ENCODE measurements around the gene NCOA7.
A peak's percentile ranks its signal among the peaks of the same experiment; 100 is the strongest.

Gene NCOA7

GRCh38 chr6:125749865-125750691 is 40.7 kb upstream of the NCOA7 start:
- Mint-ChIP-seq H3K9me3 (no peaks in the 10 kb centered on the region), H3K36me3 (ENCODE audit: low read depth) (peaks cover 4% of the 10 kb centered on the region), H3K27ac (no peak overlapping the region), H3K4me1 (ENCODE audit: low read depth) (peaks cover 39% of the 10 kb centered on the region), H3K27me3 (ENCODE audit: low read depth) (peaks cover 83% of the 10 kb centered on the region), H3K4me3 (peak overlapping the region; percentile 85)
- no peak for DNase-seq (ENCODE audit: low spot score)

- H3K4me3 Mint-ChIP-seq = peak overlapping the region; percentile 53
These were observed 39.9 kb upstream of the NCOA7 start for GRCh38 chr6:125750692-125751333.

DNA sequence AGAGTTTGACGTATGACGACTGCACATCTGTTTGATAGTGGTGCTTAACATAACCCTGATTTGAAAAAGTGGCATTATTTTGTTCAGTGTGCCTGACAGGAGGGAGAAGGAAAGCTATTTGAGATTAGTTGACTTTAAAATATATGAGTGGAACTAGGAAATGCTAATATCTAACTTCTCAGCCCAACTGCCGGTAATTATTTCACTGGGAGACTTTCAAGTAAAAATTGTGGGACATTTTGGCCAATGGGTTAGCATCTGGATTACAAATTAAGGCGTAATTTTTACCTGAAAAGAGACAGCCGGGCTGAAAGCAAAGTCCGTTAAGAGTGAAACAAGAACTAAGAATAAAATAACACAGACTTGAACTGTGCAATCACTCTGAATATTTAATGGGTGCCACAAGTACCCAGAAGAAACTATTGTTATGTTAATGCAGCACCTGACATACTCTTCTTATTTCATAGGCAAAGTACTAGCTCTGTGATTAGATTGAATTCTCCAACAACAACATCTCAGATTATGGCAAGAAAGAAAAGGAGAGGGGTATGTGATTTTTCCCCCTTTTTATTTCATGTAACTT is 39.3 kb upstream of the NCOA7 start:
- DNase-seq (ENCODE audit: low spot score) = no peak
- Mint-ChIP-seq H3K27me3 (ENCODE audit: low read depth) (peaks cover 80% of the 10 kb centered on the region), H3K4me3 (no peak overlapping the region), H3K9me3 (no peaks in the 10 kb centered on the region), H3K36me3 (ENCODE audit: low read depth) (peaks cover 4% of the 10 kb centered on the region), H3K27ac (no peak overlapping the region), H3K4me1 (ENCODE audit: low read depth) (peaks cover 31% of the 10 kb centered on the region)

More at GRCh38 chr6:125750692-125751333, 39.9 kb upstream of the NCOA7 start:
- peaks cover 84% of the 10 kb centered on the region for H3K27me3 Mint-ChIP-seq (ENCODE audit: low read depth)
- H3K36me3 Mint-ChIP-seq (ENCODE audit: low read depth) = peaks cover 4% of the 10 kb centered on the region
- no peak for DNase-seq (ENCODE audit: low spot score)
- peaks cover 38% of the 10 kb centered on the region for H3K4me1 Mint-ChIP-seq (ENCODE audit: low read depth)
- H3K27ac Mint-ChIP-seq = no peak overlapping the region
- H3K9me3 Mint-ChIP-seq = no peaks in the 10 kb centered on the region

DNA sequence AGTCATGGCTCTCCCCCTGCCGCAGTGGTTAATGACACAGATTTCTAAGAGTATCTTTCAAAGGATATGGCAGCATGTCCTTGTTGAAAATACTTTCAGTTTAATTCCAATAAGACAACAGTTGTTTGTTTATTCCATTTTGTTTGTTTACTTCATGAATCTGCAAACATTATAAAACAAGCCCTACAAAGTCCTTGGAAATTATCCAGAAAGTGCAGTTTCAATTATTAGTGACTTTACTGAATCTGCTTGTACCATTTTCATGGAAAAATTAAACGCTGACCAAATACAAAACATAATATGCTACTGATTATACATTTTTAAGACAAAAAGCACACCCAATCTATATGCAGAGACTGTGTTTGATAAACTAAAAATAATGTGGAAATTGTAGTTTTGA is 38.0 kb upstream of the NCOA7 start:
- no peaks in the 10 kb centered on the region for H3K36me3 Mint-ChIP-seq (ENCODE audit: low read depth)
- H3K27me3 Mint-ChIP-seq (ENCODE audit: low read depth) = peaks cover 75% of the 10 kb centered on the region
- H3K27ac Mint-ChIP-seq = no peak overlapping the region
- peaks cover 21% of the 10 kb centered on the region for H3K4me1 Mint-ChIP-seq (ENCODE audit: low read depth)
- no peaks in the 10 kb centered on the region for H3K9me3 Mint-ChIP-seq
- no peak for DNase-seq (ENCODE audit: low spot score)
- H3K4me3 Mint-ChIP-seq = no peak overlapping the region

DNA sequence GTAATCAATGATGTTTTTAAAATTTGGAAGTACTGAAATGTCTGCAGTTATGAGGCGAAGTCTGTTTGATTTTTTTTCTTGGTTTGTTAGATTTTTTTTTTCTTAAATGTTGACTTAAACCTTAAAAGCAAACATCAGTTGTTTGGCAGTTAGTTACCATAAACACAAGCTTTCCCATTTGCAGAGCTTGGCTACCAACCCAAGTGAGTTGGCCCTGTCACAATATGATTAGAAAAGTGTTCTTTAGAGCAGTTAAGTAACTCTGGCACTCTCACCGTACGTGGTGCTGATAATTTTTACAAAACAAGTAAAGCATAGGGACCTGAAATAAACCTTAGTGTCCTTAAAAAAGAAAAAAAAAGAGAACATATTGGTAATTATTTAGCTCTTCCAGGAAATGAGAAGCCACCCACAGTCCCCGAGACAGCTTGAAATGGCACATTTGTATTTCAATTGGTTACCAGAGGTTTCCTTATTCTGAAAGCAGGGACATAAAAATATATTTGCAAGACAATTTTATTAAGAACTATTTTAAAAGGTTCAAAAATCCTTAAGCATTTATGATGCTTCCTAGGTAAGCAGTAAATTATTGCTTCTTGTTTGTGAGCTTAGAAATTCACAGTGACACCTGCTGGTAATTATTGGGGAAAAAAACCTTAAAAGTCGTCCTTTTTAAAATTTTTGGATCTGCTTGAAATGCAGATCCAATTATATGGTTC is 37.4 kb upstream of the NCOA7 start:
- no peaks in the 10 kb centered on the region for H3K36me3 Mint-ChIP-seq (ENCODE audit: low read depth)
- H3K4me1 Mint-ChIP-seq (ENCODE audit: low read depth) = peaks cover 17% of the 10 kb centered on the region
- no peaks in the 10 kb centered on the region for H3K9me3 Mint-ChIP-seq
- H3K4me3 Mint-ChIP-seq = no peak overlapping the region
- no peak for DNase-seq (ENCODE audit: low spot score)
- H3K27me3 Mint-ChIP-seq (ENCODE audit: low read depth) = peaks cover 69% of the 10 kb centered on the region
- H3K27ac Mint-ChIP-seq = no peak overlapping the region

- peaks cover 13% of the 10 kb centered on the region for H3K4me1 Mint-ChIP-seq (ENCODE audit: low read depth)
- H3K4me3 Mint-ChIP-seq = no peak overlapping the region
- H3K27me3 Mint-ChIP-seq (ENCODE audit: low read depth) = peaks cover 65% of the 10 kb centered on the region
- H3K36me3 Mint-ChIP-seq (ENCODE audit: low read depth) = no peaks in the 10 kb centered on the region
- no peak overlapping the region for H3K27ac Mint-ChIP-seq
- no peak for DNase-seq (ENCODE audit: low spot score)
- H3K9me3 Mint-ChIP-seq = no peaks in the 10 kb centered on the region
These were observed 36.9 kb upstream of the NCOA7 start for GRCh38 chr6:125753937-125754259.

DNA sequence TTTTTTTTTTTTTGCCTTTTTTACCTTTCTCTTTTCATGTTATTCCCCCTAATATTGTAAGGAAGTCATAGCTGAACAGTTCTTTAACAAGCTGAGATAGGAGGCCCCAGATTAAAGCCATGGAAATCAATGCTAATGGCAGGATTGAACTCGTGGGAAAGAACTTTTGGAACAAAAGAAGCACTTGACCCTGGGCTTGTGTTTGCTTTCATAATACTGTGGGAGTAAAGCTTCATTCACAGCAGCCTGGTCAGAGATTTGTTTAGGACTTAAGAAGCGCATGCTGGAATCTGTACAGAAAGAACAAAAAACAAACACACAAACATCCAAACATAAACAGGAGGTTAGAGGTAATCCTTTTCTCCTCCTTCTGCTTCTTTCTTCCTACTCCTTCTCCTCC is 36.2 kb upstream of the NCOA7 start:
- Mint-ChIP-seq H3K27ac (no peak overlapping the region), H3K36me3 (ENCODE audit: low read depth) (no peaks in the 10 kb centered on the region)

DNA sequence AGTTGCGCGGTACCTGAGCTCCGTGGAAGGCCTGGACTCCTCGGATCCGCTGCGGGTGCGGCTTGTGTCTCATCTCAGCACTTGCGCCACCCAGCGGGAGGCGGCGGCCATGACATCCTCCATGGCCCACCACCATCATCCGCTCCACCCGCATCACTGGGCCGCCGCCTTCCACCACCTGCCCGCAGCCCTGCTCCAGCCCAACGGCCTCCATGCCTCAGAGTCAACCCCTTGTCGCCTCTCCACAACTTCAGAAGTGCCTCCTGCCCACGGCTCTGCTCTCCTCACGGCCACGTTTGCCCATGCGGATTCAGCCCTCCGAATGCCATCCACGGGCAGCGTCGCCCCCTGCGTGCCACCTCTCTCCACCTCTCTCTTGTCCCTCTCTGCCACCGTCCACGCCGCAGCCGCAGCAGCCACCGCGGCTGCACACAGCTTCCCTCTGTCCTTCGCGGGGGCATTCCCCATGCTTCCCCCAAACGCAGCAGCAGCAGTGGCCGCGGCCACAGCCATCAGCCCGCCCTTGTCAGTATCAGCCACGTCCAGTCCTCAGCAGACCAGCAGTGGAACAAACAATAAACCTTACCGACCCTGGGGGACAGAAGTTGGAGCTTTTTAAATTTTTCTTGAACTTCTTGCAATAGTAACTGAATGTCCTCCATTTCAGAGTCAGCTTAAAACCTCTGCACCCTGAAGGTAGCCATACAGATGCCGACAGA is 31.4 kb upstream of the NCOA7 start:
- Mint-ChIP-seq H3K9me3 (no peaks in the 10 kb centered on the region), H3K4me3 (no peak overlapping the region), H3K27ac (no peak overlapping the region), H3K4me1 (ENCODE audit: low read depth) (no peaks in the 10 kb centered on the region), H3K36me3 (ENCODE audit: low read depth) (no peaks in the 10 kb centered on the region), H3K27me3 (ENCODE audit: low read depth) (peaks cover 59% of the 10 kb centered on the region)
- DNase-seq (ENCODE audit: low spot score) = no peak

More for the DNA sequence above, 36.2 kb upstream of the NCOA7 start:
- Mint-ChIP-seq H3K4me1 (ENCODE audit: low read depth) (peaks cover 13% of the 10 kb centered on the region), H3K9me3 (no peaks in the 10 kb centered on the region), H3K4me3 (no peak overlapping the region), H3K27me3 (ENCODE audit: low read depth) (peaks cover 71% of the 10 kb centered on the region)
- no peak for DNase-seq (ENCODE audit: low spot score)

GRCh38 chr6:125759959-125760457 is 30.8 kb upstream of the NCOA7 start:
- H3K27me3 Mint-ChIP-seq (ENCODE audit: low read depth) = peaks cover 55% of the 10 kb centered on the region

DNA sequence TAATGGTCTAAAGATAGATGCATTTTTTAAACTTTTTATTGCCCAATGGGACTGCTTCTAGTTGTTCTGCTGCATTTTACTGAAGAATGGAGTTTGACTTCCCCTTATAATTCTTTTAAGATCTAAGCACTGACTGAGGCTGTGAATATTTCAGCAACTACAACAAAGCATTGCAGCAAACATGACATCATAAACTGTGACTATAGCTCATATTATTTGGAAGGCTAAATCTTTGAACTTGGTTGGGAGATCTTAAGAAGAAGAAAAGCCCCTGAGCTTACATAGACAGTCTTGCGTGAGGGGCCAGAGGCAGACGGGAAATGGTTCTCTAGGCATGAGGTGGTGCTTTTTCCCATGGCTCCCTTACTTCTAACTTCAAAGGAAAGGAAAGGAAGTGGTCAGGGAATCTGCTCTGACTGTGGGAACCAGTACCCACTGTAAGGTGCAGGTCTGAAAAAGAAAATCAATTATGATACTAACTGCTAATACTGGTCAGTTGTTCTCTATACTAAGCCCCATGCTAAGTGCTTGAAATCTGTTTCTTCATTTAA is 26.6 kb upstream of the NCOA7 start:
- peaks cover 59% of the 10 kb centered on the region for H3K27me3 Mint-ChIP-seq (ENCODE audit: low read depth)
- no peak for DNase-seq (ENCODE audit: low spot score)
- H3K27ac Mint-ChIP-seq = no peak overlapping the region
- no peak overlapping the region for H3K4me3 Mint-ChIP-seq
- H3K4me1 Mint-ChIP-seq (ENCODE audit: low read depth) = no peaks in the 10 kb centered on the region
- H3K9me3 Mint-ChIP-seq = no peaks in the 10 kb centered on the region
- no peaks in the 10 kb centered on the region for H3K36me3 Mint-ChIP-seq (ENCODE audit: low read depth)

More at GRCh38 chr6:125759959-125760457, 30.8 kb upstream of the NCOA7 start:
- Mint-ChIP-seq H3K4me3 (no peak overlapping the region), H3K36me3 (ENCODE audit: low read depth) (no peaks in the 10 kb centered on the region), H3K27ac (no peak overlapping the region), H3K9me3 (no peaks in the 10 kb centered on the region), H3K4me1 (ENCODE audit: low read depth) (no peaks in the 10 kb centered on the region)
- DNase-seq (ENCODE audit: low spot score) = no peak

DNA sequence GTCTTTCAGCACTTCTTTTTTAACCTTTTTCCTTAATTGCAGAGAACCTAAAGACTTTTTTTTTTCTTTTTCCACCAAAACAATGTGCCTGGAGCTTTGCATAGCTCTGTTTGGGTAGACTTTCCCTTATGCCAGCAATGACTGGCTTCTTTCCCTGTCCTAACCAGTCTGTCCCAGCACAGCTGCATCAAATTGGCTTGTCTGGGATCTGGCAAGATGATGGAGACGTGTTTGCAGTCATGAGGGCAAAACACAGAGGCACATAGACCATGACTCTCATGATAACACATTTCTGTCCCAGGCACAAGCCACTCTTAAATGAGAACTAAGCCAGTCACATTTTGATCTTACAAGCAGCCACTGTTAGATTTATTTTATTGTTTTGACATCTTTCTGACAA is 24.8 kb upstream of the NCOA7 start:
- H3K27me3 Mint-ChIP-seq (ENCODE audit: low read depth) = peaks cover 51% of the 10 kb centered on the region
- H3K4me3 Mint-ChIP-seq = no peak overlapping the region
- no peaks in the 10 kb centered on the region for H3K36me3 Mint-ChIP-seq (ENCODE audit: low read depth)
- H3K9me3 Mint-ChIP-seq = no peaks in the 10 kb centered on the region
- H3K27ac Mint-ChIP-seq = no peak overlapping the region
- DNase-seq (ENCODE audit: low spot score) = no peak
- no peaks in the 10 kb centered on the region for H3K4me1 Mint-ChIP-seq (ENCODE audit: low read depth)

DNA sequence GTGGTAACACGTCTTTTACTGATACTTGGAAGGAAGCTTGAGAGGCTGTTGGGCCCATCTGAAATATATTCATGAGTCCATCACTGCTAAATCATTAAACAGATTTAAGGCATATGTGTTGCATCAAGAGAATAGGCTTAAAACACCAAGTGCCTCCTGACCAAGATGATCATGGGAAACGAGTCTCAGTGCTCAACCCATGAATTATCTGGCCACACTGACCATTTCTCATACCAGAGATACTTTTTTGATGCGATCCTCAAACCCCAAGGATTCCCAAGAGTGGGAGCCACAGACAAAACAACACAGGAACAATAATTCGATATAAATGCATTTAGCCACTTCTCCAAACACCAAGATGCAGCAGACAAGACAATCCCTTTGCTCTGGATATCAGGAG is 24.1 kb upstream of the NCOA7 start:
- H3K27ac Mint-ChIP-seq = no peak overlapping the region
- H3K36me3 Mint-ChIP-seq (ENCODE audit: low read depth) = no peaks in the 10 kb centered on the region
- H3K4me1 Mint-ChIP-seq (ENCODE audit: low read depth) = no peaks in the 10 kb centered on the region
- H3K4me3 Mint-ChIP-seq = no peak overlapping the region
- peaks cover 46% of the 10 kb centered on the region for H3K27me3 Mint-ChIP-seq (ENCODE audit: low read depth)
- DNase-seq (ENCODE audit: low spot score) = no peak
- H3K9me3 Mint-ChIP-seq = no peaks in the 10 kb centered on the region

DNA sequence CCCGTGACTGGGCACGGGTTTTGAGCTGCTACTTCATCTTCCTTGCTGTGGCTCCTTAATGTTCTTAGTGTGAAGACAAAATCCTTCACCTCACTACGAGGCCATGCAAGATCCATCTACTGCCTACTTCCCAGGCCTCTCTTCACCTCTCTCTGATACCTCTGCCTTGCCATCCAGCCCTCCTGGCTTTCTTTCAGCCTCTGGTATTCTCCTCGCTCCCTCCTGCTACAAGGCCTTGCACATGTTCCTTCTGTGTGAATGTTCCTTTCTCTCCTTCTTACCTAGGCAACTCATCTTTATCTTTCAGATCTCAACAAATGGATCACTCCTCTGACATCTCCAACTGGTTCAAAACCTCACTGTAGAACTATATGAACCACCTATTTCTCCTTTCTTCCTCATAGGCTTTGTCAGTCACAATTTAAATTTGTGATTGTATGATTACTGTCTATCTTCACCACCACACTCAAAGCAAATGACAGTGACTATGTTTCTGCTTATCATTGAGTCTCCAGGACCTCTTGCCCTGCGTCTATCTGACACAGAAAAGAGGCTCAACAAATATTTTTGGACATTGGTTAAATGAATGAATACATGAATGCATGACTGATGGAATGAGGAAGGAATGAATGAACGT is 21.5 kb upstream of the NCOA7 start:
- Mint-ChIP-seq H3K9me3 (no peaks in the 10 kb centered on the region), H3K4me3 (no peak overlapping the region), H3K27ac (no peak overlapping the region), H3K36me3 (ENCODE audit: low read depth) (no peaks in the 10 kb centered on the region), H3K27me3 (ENCODE audit: low read depth) (peaks cover 32% of the 10 kb centered on the region), H3K4me1 (ENCODE audit: low read depth) (no peaks in the 10 kb centered on the region)
- DNase-seq (ENCODE audit: low spot score) = no peak

Measured in T-helper 2 cell treated with Interferon-gamma antibody and Interleukin-4, amounts not matched to agents 5 μg/mL and 100 μg/mL, for 36 hours (primary cell).